Stimulated activated CD4-positive, alpha-beta T cell treated with anti-CD3 and anti-CD28 coated beads, Interleukin-12 subunit alpha, Interleukin-12 subunit beta, amount 100 ng/mL, for 48 hours (primary cell): ENCODE results near the gene ATG2A.
A peak's percentile ranks its signal among the peaks of the same experiment; 100 is the strongest.

Experiments
- DNase-seq, 3 donors: peaks; one replicate each; pipeline ENCODE4 v3.0.0-alpha.2; 2020; ENCODE audit warnings: low read depth in 2 of 3, low spot score in 1 of 3

Gene ATG2A

DNA sequence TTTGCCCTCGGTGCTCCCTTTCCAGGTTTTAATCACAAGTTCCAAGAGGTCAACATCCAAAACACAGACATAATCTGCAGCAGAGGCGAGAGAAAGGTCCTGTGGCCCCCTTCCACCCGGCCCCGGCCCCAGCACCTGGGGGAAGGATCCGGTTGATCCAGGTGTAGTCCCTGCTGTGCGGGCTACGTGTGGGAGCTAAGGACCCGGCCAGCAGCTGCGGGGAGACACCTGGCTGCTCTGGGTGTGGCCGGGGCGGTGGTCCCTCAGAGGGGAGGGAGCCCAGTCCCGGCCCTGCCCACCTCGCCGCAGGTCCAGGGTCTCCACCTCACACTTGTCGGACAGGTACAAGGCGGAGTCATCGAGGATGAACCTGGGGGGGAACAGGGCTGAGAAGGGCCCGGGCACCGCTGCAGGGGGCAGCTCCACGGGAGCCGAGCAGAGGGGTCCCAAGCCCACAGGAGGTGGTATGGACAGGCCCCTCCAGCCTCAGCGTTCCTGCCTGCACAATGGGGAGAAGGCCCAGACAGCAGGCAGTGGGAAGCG, 13.6 kb downstream of the ATG2A start:
- DNase-seq: no peak

DNA sequence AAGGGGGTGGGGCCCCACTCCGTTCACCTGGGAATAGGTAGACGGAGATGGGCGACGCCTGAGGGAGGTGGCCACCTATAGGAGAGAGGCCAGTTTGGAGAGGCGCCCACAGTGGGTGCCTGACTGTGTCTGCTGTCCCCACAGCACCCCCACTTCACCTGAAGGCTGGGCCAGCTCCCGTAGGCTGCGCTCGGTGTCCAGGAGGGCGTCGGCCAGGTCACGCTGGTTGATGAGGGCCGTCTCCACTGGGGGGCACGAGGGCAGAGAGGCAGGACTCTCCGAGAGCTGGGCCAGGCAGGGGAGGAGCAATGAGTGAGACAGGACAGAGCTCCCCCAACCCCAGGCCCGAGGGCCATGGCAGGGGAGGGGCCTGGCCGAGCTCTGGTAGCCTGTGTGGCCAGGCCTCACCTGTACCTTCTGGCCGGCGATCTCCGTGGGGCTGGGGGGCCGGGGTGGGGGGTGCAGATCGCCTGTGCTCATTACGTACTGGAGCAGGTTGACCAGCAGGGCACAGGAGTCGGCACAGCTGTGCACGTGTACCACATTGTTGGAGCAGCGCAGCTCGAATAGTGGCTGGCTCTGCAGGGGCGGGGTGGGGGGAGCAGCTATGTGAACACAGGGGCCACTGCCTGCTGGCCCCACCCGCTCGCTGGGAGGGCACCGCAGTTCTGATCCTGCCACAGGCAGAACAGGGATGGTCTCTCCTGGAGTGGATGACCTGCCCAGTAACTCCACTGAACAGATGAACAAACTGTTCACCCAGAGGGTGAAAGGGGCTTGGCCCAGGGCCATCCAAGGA, 14.7 kb downstream of the ATG2A start:
- no peak for DNase-seq

GRCh38 chr11:64900774-64901173, 16.2 kb downstream of the ATG2A start:
- DNase-seq: no peak

DNA sequence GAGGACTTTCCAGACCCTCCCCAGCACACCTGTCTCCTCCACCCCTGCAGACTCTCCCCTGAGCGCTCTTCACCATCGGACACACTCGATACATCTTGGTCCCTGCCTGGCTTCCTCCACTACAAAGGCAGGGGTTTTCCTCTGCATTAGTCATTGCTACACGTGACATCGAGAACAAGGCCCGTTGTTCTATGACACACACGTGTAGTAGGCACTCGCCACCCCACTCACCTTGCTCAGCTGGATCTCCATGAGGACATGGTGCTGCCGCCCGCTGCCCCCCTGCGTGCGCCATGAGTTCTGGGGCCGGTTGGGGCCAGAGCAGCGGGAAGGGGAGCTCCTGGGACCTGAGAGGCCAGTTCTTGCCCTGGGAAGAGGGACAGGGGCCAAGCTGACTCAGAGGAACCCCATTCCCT, 16.7 kb downstream of the ATG2A start:
- DNase-seq: peak; percentile 49 to 56 (median 50)

- no peak for DNase-seq
Measured at GRCh38 chr11:64898541-64898940, 18.5 kb downstream of the ATG2A start.

DNA sequence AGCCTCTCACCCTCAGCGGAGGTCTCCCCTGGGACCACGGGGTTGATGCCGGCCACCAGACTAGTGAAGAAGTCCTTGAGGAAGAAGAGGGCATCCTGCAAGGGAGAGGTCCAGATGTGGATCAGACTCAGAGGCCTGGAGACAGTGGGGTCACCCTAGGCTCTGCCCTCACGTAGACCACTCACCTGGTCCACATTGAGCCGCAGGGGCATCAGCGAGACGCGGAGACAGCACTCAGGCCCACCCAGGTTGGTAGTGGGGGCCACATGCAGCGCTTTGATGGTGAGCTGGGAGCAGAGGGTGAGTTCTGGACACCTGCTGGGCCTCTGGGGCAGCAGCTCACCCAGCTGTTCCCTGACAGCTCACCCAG, 18.9 kb downstream of the ATG2A start:
- no peak for DNase-seq

- DNase-seq: no peak
Measured at GRCh38 chr11:64897381-64898075, 19.5 kb downstream of the ATG2A start.

DNA sequence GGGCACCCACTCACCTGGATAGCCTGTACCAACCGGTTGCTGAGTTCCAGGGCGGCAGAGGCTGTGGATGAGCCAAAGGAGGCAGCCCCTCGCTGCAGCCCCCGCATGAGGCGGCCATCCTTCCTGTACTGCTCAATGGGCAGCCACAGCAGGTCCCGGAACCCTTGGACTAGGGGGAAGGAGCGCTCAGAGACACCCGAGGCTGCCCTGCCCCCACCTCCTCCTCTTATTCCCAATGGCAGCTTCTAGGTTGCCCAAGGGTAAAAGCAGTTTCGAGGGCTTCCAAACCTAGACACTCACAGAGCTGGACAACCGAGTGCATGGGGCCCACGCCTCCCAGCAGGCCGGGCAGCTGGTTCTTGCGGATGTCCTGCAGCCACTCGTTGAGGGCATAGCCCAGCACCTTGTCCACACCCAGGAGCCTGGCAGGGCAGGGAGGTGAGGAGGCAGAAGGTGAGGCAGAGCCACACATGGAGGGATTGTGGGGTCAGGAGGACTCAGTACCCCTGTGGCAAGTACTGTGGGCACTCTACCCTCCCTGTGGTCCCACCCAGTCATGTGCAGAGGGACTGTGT, 20.5 kb downstream of the ATG2A start:
- DNase-seq: no peak

DNA sequence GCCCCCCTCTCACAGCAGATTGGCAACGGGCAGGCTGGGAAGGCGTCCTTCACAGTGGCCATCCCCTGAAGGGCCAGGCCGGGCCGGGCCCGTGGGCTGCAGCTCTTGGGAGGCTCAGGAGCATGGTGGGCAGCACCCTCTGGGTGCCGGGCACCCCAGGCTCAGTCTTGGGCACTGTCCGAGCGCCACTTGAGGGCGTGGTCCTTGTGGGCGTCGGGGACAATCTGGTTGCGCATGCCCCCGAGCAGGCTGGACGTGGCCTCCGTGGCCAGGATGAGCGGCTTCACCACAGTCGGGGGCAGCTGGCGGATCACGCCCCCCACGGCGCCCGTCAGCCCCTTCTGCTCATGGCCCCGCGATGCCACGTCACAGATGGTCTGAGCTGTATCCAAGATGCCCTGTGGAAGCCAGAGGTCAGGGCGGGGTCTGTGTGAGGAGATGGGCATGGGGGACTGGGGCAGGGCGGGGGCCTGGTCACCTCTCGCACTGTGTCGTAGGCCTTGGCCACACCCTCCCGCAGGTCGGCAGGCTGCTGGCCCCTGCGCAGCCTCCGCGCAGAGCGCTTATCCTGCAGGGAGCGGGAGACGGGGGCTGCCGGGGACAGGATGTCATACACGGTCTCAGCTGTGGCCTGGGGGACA, 22.1 kb downstream of the ATG2A start:
- no peak for DNase-seq

DNA sequence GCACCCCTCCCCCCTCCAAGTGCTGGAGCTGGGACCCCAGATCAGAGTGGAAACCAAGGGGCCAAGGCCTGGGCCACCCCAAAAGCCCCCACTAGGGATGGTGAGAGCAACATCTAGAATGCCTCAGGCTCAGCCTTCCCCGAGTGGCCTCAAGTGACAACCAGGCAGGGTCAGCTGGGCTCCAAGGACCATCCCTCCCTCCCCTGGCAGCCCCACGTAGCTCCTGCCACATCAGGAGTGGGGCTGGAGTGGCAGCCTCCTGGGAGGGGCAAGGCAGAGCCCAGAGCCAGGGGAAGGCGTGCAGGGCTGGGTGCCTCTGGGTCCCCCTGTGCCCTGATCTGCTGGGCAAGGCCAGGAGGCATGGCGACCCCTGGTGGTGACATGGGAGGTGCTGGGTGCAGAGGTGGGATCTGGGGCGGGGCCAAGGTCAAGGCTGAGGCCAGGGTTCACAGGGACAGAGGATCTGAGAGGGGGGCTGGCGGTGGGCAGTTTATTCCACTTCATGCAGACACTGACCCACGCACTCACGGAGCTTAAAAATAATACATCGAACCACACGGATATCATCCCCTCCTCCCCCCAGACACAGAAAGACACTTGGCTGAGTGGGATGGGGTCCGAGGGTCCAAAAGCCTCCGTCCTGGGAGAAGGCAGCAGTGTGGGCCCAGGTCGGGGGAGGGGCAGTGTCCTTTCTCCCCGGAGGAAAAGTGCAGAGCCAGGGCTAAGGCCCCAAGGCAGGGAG, 22.8 kb downstream of the ATG2A start:
- DNase-seq: peak; percentile 84 to 97 (median 93)

GRCh38 chr11:64893194-64894069, 23.6 kb downstream of the ATG2A start:
- DNase-seq: no peak

- DNase-seq: no peak
Measured at GRCh38 chr11:64892838-64893193, 24.2 kb downstream of the ATG2A start.

- DNase-seq: no peak
Measured at GRCh38 chr11:64892411-64892831, 24.6 kb downstream of the ATG2A start.

- no peak for DNase-seq
Measured at GRCh38 chr11:64891880-64892279, 25.1 kb downstream of the ATG2A start.

DNA sequence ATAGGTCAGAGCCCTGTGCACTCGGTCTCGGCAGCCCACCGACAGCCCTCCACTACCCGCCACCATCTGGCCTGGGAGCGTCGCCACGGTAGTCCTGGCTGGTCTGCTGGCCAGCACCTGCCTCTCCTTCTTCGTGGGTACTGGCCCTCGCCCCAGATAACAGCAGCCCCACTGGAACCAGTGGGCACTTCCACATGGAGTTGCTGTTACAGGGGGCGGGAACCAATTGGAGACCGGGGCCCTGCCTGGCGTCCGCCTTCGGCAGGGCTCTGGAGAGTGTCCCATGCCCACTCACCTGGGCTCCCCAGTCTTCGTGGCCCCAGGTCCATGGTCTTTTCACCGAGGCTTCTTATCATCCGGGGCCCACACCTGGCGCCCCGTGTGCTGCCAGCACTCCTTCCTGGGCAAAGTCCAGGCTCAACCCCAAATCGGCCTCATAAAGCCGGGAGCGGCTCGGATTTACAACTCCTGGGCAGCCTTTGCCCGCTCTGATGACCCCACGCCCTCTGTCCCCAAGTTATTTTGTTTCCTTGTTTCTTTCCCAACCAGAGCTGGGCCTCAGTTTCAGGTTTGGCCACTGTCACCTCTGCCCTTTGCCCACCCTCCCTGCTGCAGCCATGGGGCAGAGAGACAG, 25.7 kb downstream of the ATG2A start:
- DNase-seq: no peak

- no peak for DNase-seq
Measured at GRCh38 chr11:64890522-64890939, 26.5 kb downstream of the ATG2A start.

- DNase-seq: no peak
Measured at GRCh38 chr11:64888729-64889511, 28.1 kb downstream of the ATG2A start.

- DNase-seq: no peak
Measured at GRCh38 chr11:64888406-64888728, 28.6 kb downstream of the ATG2A start.
